ENCODE results near the gene MTFR1L.

The MTFR1L gene

GRCh38 chr1:25864434-25864833 lies 44.7 kb downstream of the MTFR1L start:
- no peak for DNase-seq

- no peak for DNase-seq
Measured at GRCh38 chr1:25866288-25866687, 46.5 kb downstream of the MTFR1L start.

GRCh38 chr1:25867210-25867991 lies 47.6 kb downstream of the MTFR1L start:
- no peak for DNase-seq

GRCh38 chr1:25869909-25870606 lies 50.3 kb downstream of the MTFR1L start:
- DNase-seq, result no peak

GRCh38 chr1:25870614-25871013 lies 50.9 kb downstream of the MTFR1L start:
- no peak for DNase-seq

- no peak for DNase-seq
Measured at GRCh38 chr1:25871086-25871703, 51.4 kb downstream of the MTFR1L start.

GRCh38 chr1:25871704-25872494 lies 52.1 kb downstream of the MTFR1L start:
- no peak for DNase-seq

- no peak for DNase-seq
Measured at GRCh38 chr1:25872713-25873112, 53.0 kb downstream of the MTFR1L start.

- DNase-seq, result no peak
Measured at GRCh38 chr1:25873120-25873519, 53.4 kb downstream of the MTFR1L start.

- no peak for DNase-seq
Measured at GRCh38 chr1:25874209-25874608, 54.5 kb downstream of the MTFR1L start.

- DNase-seq, result no peak
Measured at GRCh38 chr1:25874635-25875153, 54.9 kb downstream of the MTFR1L start.

GRCh38 chr1:25875154-25875855 lies 55.6 kb downstream of the MTFR1L start, which contains the start of gene PAQR7:
TSS of gene PAQR7 (minus strand) at chr1:25875708. CDS start at chr1:25863839, 11,869 bp downstream.
- peak; percentile 63 for DNase-seq

GRCh38 chr1:25875856-25876692 lies 56.3 kb downstream of the MTFR1L start:
- DNase-seq, result no peak

GRCh38 chr1:25876693-25877077 lies 56.9 kb downstream of the MTFR1L start:
- DNase-seq, result no peak

GRCh38 chr1:25877155-25877554 lies 57.4 kb downstream of the MTFR1L start:
- no peak for DNase-seq

GRCh38 chr1:25878690-25879089 lies 58.9 kb downstream of the MTFR1L start:
- DNase-seq, result no peak

- DNase-seq, result no peak
Measured at GRCh38 chr1:25879675-25880074, 59.9 kb downstream of the MTFR1L start.

GRCh38 chr1:25880518-25880917 lies 60.8 kb downstream of the MTFR1L start:
- no peak for DNase-seq

- no peak for DNase-seq
Measured at GRCh38 chr1:25881266-25881665, 61.5 kb downstream of the MTFR1L start.
